ENCODE measurements around the gene KDM6A.

GRCh38 chrX:45128896-45129454 lies 256.0 kb downstream of the KDM6A start:
- TF ChIP-seq RCOR1 (IDR thresholded peaks at IDR 0.05; ENCODE audit: borderline replicate concordance in 1 of 2, low read depth in 2 of 2, low read length in 2 of 2) (no peak), ZNF133 (CRISPR knock-in tag; IDR thresholded peaks at IDR 0.05) (no peak)
